Activated T-cell treated with anti-CD3 and anti-CD28 coated beads, Interleukin-2, amount 50 U/mL, for 48 hours (primary cell): ENCODE measurements around the gene MAP2K3.
A peak's percentile ranks its signal among the peaks of the same experiment; 100 is the strongest.

ENCODE experiments used
- DNase-seq, 2 experiments: peaks; one replicate each; pipeline ENCODE4 v3.0.0-alpha.2; 2020

MAP2K3 gene

GRCh38 chr17:21282850-21283249 lies 1.7 kb upstream of the MAP2K3 start:
- DNase-seq, result no peak

DNA sequence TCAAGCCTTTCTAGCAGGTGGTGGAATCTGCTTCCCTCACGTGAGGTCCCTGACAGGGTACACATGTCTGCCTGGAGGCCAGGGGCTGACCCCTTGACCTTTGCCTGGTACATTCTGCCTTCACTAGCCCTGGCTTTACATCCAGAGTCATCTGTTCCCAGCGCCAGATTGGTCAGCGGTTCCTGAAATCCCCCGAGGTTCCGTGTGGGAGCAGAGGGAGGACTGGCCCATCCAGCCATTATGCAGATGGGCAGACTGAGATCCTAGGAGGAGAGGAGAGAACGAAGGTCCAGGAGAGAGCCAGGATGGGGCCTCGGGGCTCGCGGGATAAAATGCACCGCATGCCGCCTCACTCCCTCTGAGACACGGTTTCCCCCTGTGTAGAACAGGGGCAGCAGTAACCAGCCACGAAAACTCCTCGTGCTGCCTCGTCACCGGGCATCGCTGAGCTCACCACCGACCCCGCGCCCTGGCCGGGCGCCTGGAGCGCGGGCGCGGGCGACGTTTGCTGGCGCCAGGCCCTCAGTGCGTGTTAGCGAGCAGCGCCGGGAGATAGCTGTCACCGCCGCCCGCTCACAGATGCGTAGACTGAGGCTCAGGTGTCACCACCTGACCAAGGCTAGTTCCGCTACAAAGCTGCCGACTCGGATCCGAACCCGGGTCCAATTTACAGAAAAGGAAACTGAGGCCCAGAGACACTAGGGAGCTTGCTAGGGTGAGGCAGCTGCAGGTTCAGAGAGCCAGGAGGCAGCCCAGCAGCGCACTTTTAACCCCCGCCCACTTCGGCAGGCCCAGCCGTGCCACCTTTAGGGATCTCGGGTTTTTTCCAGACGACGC lies 811 bp upstream of the MAP2K3 start:
- DNase-seq, result peak in 1 of 2 experiments; percentile 32

DNA sequence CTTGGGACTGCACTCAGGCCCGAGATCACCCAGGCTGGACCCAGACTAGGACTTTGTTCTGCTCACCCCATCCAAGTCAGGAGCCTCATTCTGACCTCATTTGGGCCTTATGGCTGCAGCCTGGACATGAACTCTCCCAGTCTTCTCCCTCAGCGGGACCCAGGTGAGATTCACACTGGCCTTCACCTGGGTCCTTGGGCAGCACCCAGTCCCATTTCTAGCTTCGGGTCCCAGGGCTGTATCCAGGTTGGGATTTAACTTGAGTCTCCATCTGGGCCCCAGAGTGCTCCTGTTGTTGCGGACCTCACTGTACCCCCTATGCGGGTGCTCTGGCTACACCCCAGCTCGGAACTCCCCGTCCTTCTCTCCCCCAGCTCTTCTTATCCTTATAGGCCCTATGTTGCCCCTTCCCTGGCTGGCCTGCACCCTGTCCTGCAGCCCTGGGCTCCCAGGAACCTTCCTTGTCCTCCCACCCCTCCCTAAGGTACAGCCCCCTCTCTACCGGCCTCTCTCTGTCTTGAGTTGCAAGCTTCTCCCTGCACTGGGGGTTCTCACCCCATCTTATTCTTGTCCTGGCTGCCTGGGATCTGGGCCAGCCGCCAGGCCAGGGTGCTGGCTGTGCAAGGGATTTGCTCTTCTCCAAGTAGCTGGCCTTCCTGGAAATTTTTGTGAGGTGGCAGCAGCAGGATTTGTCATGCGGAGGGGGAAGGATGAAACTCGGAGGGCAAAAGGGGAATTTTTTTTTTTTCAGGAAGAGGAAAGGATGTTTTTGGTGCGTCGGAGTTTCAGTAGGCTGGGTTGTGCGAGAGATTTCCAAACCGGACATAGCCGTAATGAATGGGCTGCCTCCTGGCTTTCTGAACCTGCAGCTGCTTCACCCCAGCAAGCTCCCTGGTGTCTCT lies 904 bp downstream of the MAP2K3 start:
- DNase-seq, result peak; percentile 53 to 56

DNA sequence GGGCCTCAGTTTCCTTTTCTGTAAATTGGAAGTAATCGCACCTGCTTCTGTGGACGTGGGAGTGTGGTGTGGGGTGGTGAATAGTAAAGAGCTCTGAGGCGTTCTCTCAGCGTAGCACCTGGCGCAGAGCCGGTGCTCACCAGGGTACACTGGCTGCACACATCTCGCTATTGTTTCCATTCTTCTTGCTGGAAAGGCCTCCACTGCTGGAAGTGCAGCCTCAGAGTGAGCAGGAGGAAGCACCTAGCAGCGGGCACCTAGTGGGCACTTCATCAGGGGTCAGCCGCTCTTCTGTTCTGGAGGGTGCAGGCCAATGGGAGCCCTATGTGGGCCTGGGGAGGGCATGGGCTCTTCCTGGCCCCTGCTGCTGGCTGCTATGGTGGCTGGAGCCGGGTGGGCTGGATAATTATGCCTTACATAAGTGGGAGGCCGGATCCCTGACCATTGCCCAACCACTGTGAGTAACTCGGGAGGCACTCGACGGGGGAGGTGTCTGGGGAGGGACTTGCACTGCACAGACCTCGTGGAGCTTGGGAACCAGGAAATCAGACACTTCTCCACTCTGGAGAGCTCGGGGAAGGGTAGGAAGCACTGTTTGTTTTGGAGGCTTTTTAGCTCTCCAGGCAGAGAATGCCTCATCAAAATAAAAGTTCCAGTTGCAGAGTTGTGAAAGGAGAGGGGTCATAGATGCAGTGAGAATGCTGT lies 1.7 kb downstream of the MAP2K3 start:
- DNase-seq, result peak; percentile 49 to 53

GRCh38 chr17:21286909-21287702 lies 2.6 kb downstream of the MAP2K3 start:
- DNase-seq, result peak; percentile 57 to 58

- DNase-seq, result peak; percentile 96 to 97
Measured at GRCh38 chr17:21287703-21288449, 3.4 kb downstream of the MAP2K3 start.

GRCh38 chr17:21288571-21289017 lies 4.1 kb downstream of the MAP2K3 start:
- peak; percentile 48 to 57 for DNase-seq

GRCh38 chr17:21289175-21289901 lies 4.8 kb downstream of the MAP2K3 start:
- no peak for DNase-seq

GRCh38 chr17:21289902-21290571 lies 5.5 kb downstream of the MAP2K3 start:
- DNase-seq, result no peak

DNA sequence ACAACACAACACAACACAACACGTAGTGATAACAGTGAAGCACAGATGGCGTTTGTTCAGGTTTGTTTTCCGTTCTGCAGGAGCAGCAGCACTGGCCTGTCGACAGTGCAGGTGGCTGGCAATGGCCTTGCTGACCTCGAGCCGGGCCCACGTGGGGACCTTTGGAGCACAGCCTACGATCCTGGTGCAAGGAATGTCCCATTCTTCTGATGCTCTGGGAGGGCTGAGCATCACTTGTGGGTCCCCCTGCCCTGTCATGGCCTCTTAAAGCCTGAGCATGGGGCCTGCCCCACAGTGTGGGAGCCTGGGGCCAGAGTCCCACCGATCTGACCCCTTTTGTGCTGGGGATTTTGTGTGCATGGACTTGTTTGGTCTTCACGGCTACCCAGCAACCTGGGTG lies 6.8 kb downstream of the MAP2K3 start:
- DNase-seq, result no peak

- DNase-seq, result no peak
Measured at GRCh38 chr17:21291862-21292261, 7.4 kb downstream of the MAP2K3 start.

- DNase-seq, result no peak
Measured at GRCh38 chr17:21292867-21293830, 8.6 kb downstream of the MAP2K3 start.

- DNase-seq, result no peak
Measured at GRCh38 chr17:21293831-21294210, 9.3 kb downstream of the MAP2K3 start.

- no peak for DNase-seq
Measured at GRCh38 chr17:21294321-21295035, 10.0 kb downstream of the MAP2K3 start.

DNA sequence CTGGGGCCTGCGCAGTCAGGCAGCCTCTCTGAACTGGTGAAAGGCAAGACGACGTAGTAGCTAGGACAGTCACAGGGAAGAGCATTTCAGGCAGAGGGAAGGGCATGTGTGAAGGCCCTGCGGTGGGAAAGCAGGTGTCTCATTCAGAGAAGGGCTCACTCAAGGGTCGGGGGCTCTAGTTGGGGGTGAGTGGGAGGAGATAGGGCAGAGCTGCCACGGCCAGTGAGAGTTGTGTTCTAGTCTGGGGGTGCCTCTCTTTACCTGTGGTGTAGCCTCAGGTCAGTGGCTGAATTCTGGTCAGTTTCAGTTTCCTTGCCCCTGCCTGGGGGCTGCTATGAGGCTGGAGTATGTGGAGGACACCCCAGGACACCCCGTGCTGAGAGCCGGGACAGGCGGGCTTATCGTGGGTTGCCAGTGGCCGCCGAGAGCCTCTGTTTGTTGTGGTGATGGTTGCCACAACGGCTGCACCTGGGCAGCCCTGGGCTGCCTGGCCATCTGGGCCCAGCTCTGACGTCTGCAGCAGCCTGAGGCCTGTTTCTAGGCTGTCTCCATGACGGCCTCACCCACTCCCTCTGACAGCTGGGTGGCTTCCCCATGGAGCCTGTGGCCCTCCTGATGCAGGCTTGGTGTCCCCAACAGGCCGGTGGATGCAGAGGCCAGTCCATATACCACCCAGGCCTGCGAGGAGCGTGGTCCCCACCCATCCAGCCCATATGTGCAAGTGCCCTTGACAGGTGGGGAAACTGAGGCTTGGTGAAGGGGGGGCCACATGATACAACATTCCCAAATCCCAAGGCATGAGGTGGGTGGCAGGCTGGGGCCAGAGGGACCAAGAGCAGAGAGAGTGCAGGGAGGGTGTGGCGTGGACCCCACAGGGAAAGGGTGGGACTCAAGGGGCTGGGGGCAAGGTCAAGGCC lies 10.8 kb downstream of the MAP2K3 start:
- DNase-seq, result no peak

- no peak for DNase-seq
Measured at GRCh38 chr17:21296097-21297025, 11.8 kb downstream of the MAP2K3 start.
